Activated CD4-positive, CD25-positive, alpha-beta regulatory T cell treated with anti-CD3 and anti-CD28 coated beads, Interleukin-2, amount 50 U/mL, for 24 hours (primary cell): ENCODE measurements around the gene COPS8.

ENCODE experiments used
- ATAC-seq, 2 donors: fragments of 150-1000 bp; cut with Tn5 transposase; one replicate each; pipeline ENCODE4 v1.10.0; 2021; ENCODE audit warnings: mild to moderate bottlenecking in 1 of 2, moderate library complexity in 1 of 2

COPS8 gene

GRCh38 chr2:237065071-237065377 lies 20.7 kb upstream of the COPS8 start:
- no peak for ATAC-seq

- ATAC-seq: no peak
These were observed 19.3 kb upstream of the COPS8 start for GRCh38 chr2:237066396-237066795.

GRCh38 chr2:237068005-237068576 lies 17.6 kb upstream of the COPS8 start:
- no peak for ATAC-seq

GRCh38 chr2:237072067-237072931 lies 13.4 kb upstream of the COPS8 start:
- ATAC-seq: no peak

- ATAC-seq: no peak
These were observed 12.1 kb upstream of the COPS8 start for GRCh38 chr2:237073552-237073951.

- ATAC-seq: no peak
These were observed 11.3 kb upstream of the COPS8 start for GRCh38 chr2:237074211-237074993.

- no peak for ATAC-seq
These were observed 9.7 kb upstream of the COPS8 start for GRCh38 chr2:237075749-237076599.

GRCh38 chr2:237081596-237081995 lies 4.1 kb upstream of the COPS8 start:
- no peak for ATAC-seq

- no peak for ATAC-seq
These were observed 2.7 kb upstream of the COPS8 start for GRCh38 chr2:237083026-237083425.

GRCh38 chr2:237084444-237084843 lies 1.2 kb upstream of the COPS8 start:
- ATAC-seq: no peak

GRCh38 chr2:237090906-237091305 lies 5.2 kb downstream of the COPS8 start:
- ATAC-seq: no peak

GRCh38 chr2:237091779-237092436 lies 6.2 kb downstream of the COPS8 start:
- no peak for ATAC-seq

- ATAC-seq: no peak
These were observed 6.8 kb downstream of the COPS8 start for GRCh38 chr2:237092506-237092905.

GRCh38 chr2:237092920-237093781 lies 7.5 kb downstream of the COPS8 start:
- no peak for ATAC-seq

GRCh38 chr2:237096201-237096600 lies 10.5 kb downstream of the COPS8 start:
- no peak for ATAC-seq

GRCh38 chr2:237096911-237097310 lies 11.2 kb downstream of the COPS8 start:
- no peak for ATAC-seq

GRCh38 chr2:237097326-237097910 lies 11.7 kb downstream of the COPS8 start:
- ATAC-seq: no peak

GRCh38 chr2:237097911-237098702 lies 12.4 kb downstream of the COPS8 start:
- ATAC-seq: peak; percentile 92 to 96

- no peak for ATAC-seq
These were observed 14.1 kb downstream of the COPS8 start for GRCh38 chr2:237099804-237100203.
